ENCODE data around the gene SPI1.
A peak's percentile ranks its signal among the peaks of the same experiment; 100 is the strongest.

The SPI1 gene

DNA sequence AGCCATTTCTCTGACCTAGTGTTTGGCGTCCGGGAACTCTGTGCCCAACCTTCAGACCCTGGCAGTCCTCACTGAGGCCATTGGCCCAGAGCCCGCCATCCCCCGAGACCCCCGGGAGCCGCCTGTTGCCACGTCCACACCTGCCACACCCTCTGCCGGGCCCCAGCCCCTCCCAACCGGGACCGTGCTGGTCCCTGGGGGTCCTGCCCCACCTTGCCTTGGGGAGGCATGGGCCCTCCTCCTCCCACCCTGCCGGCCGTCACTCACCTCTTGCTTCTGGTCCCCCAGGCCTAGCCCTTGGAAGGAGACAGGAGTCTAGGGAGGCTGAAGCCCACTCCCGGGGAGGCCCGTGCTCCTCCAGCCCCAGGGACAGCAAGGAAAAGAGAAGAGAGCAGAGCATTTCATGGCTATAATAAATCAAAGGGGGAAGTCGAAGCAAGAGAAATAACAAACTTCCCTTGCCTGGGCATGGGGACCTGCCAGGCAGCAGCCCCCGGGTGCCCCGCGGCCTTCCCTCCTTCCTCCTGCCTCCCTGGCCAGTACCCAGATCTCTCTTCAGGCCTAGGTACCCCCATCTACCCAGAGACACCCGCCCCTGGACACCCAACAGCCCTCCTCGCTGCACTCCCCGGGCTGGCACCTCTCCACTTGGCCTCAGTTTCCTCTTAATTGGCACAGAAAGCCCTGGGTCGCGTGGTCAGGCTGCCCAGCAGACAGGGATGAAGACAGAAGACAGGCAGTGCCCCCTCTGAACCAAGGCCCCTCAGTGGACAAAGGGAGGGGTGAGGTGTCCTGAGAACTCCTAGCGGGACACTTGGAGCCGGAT is 17.1 kb upstream of the SPI1 start:
- peaks cover 23% of the 10 kb centered on the region for H3K4me1 ChIP-seq (ENCODE audit: low read depth, poor library complexity, severe bottlenecking)
- H3K27ac ChIP-seq, result no peak overlapping the region
- no peak overlapping the region for H3K4me3 ChIP-seq (IDR thresholded peaks at IDR 0.05; ENCODE audit: insufficient read depth, low read depth, low read length)
- H3K9ac ChIP-seq, result no peak overlapping the region
- no peak overlapping the region for H2AFZ ChIP-seq (ENCODE audit: low read depth)
- TF ChIP-seq, protein P1, sequence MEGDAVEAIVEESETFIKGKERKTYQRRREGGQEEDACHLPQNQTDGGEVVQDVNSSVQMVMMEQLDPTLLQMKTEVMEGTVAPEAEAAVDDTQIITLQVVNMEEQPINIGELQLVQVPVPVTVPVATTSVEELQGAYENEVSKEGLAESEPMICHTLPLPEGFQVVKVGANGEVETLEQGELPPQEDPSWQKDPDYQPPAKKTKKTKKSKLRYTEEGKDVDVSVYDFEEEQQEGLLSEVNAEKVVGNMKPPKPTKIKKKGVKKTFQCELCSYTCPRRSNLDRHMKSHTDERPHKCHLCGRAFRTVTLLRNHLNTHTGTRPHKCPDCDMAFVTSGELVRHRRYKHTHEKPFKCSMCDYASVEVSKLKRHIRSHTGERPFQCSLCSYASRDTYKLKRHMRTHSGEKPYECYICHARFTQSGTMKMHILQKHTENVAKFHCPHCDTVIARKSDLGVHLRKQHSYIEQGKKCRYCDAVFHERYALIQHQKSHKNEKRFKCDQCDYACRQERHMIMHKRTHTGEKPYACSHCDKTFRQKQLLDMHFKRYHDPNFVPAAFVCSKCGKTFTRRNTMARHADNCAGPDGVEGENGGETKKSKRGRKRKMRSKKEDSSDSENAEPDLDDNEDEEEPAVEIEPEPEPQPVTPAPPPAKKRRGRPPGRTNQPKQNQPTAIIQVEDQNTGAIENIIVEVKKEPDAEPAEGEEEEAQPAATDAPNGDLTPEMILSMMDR (conservative IDR thresholded peaks at IDR 0.05; ENCODE audit: low read depth, low read length), result no peak
- H3K36me3 ChIP-seq (ENCODE audit: insufficient read depth), result no peaks in the 10 kb centered on the region
- H4K20me1 ChIP-seq (ENCODE audit: insufficient read depth), result no peaks in the 10 kb centered on the region
- H3K27me3 ChIP-seq (ENCODE audit: insufficient read depth, low read depth), result no peaks in the 10 kb centered on the region
- no peak overlapping the region for H3K4me2 ChIP-seq
- H3K79me2 ChIP-seq (ENCODE audit: insufficient read depth, low read depth), result no peaks in the 10 kb centered on the region

DNA sequence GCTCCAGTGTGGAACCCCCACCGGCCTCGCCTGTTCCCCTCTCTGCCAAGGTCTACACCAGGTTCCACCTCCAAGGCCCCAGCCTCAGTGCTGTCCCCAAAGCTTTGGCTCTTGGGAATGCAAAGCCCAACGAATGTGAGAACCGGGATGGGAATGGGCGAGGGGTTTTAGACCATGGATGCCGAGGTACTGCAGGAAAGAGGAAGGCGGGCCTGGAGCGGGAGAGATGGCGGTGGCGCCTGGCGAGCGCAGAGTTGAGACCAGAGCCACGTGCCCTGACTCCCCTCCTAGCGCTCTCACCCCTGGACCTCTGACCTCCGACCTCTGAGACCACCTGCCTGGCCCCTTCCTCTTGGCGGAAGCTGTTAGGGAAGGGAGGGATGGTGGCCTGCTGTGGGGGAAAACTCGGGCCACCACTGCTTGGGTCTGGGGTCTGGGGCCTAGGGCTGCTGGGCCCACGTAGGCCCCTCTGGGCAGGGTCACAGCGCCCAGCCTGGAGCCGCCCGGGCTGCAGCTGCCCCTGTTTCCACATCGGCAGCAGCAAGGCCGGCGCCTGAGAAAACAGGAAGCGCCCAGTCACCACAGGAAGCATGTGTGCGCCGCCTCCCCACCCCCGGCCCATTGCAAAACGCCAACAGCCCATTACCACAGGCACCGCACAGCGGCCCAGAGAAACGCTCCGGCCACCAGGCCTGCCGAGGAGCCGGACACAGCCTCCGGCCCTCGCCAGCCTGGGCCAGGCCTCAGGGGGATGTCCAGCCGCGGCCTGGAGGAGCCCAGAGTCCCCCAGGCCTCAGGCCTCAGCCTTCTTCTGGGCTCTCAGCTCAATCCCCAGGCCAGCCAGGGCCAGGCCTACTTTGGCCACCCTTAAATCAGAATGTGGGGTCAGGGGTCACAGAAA is 16.2 kb upstream of the SPI1 start:
- H3K4me3 ChIP-seq (IDR thresholded peaks at IDR 0.05; ENCODE audit: insufficient read depth, low read depth, low read length), result no peak overlapping the region
- H3K27ac ChIP-seq, result no peak overlapping the region
- H2AFZ ChIP-seq (ENCODE audit: low read depth), result no peak overlapping the region
- no peaks in the 10 kb centered on the region for H3K79me2 ChIP-seq (ENCODE audit: insufficient read depth, low read depth)
- no peaks in the 10 kb centered on the region for H3K27me3 ChIP-seq (ENCODE audit: insufficient read depth, low read depth)
- no peaks in the 10 kb centered on the region for H3K36me3 ChIP-seq (ENCODE audit: insufficient read depth)
- TF ChIP-seq, protein P1 (conservative IDR thresholded peaks at IDR 0.05; ENCODE audit: low read depth, low read length), result no peak
- no peak overlapping the region for H3K4me2 ChIP-seq
- peaks cover 21% of the 10 kb centered on the region for H3K4me1 ChIP-seq (ENCODE audit: low read depth, poor library complexity, severe bottlenecking)
- no peaks in the 10 kb centered on the region for H4K20me1 ChIP-seq (ENCODE audit: insufficient read depth)
- no peak overlapping the region for H3K9ac ChIP-seq

DNA sequence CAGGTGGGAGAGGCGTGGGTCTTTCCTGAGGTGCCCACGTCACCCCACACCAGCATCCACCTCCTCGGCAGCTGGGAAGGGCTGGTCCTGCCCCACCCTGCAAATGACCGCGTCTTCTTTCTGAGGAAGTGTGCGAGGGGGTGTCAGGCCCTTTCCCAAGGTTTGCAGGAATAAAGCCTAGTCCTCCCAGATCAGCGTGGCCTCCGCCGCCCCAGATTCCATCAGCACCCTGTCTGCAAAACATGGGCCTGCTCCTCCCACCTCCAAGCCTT is 15.6 kb upstream of the SPI1 start:
- H3K4me2 ChIP-seq, result peak overlapping the region; percentile 69; the same call in 1 of the 2 replicates
- TF ChIP-seq, protein P1 (conservative IDR thresholded peaks at IDR 0.05; ENCODE audit: low read depth, low read length), result no peak
- no peak overlapping the region for H3K9ac ChIP-seq
- no peak overlapping the region for H3K4me3 ChIP-seq (IDR thresholded peaks at IDR 0.05; ENCODE audit: insufficient read depth, low read depth, low read length)
- H2AFZ ChIP-seq (ENCODE audit: low read depth), result peak overlapping the region; percentile 83; the same call in 1 of the 2 replicates
- no peak overlapping the region for H3K27ac ChIP-seq
- H3K79me2 ChIP-seq (ENCODE audit: insufficient read depth, low read depth), result no peaks in the 10 kb centered on the region
- no peaks in the 10 kb centered on the region for H3K27me3 ChIP-seq (ENCODE audit: insufficient read depth, low read depth)
- H3K4me1 ChIP-seq (ENCODE audit: low read depth, poor library complexity, severe bottlenecking), result peaks cover 21% of the 10 kb centered on the region
- no peaks in the 10 kb centered on the region for H3K36me3 ChIP-seq (ENCODE audit: insufficient read depth)
- no peaks in the 10 kb centered on the region for H4K20me1 ChIP-seq (ENCODE audit: insufficient read depth)

DNA sequence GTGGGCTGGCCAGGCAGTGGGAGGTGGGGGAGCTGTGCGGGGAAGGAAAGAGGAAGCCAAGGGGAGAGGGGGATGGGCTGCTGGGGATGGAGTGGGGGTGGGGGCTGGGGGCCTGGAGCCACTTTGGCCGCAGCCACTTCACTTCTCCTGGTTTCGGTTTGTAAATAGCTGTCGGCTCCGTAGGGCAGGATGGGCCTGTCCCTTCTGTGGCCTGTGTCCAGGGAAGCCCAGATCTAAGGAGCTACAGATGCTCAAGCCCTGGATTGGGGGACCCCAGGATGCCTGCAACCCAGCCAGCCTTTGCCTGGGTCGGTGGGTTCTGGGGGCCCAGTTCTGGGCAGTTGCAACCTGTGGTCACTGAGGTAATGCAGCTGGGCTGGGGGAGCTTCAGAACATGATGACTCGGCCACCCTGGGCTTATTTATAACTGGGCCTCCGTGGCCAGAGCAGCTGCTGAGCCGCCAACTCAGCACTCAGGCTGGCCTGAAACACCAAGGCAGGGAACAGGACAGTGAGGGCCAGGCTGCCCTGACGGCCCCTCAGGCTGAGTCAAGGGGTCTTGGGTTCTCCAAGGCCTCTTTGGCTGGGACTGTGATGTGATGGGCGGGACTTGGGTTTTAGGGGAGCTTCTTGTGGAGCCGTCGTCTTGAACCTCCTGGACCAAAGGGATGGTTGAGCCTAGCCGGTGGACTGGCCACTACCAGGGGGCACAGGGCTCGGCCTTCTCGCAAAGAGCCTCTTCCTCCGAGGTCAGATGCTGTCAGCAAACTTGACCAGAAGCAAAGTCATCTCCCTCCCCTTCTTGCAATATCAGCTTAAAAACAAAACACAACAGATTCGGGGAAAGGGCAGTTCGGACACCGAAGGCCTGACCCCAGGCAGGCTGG is 15.1 kb upstream of the SPI1 start:
- Histone ChIP-seq H3K4me3 (IDR thresholded peaks at IDR 0.05; ENCODE audit: insufficient read depth, low read depth, low read length) (no peak overlapping the region), H3K4me1 (ENCODE audit: low read depth, poor library complexity, severe bottlenecking) (peaks cover 21% of the 10 kb centered on the region), H3K36me3 (ENCODE audit: insufficient read depth) (no peaks in the 10 kb centered on the region), H3K27ac (peak overlapping the region; percentile 37), H3K9ac (peak overlapping the region; percentile 19; the same call in 1 of the 2 replicates), H4K20me1 (ENCODE audit: insufficient read depth) (no peaks in the 10 kb centered on the region), H2AFZ (ENCODE audit: low read depth) (peak overlapping the region; percentile 83), H3K4me2 (peak overlapping the region; percentile 69; the same call in 1 of the 2 replicates), H3K79me2 (ENCODE audit: insufficient read depth, low read depth) (no peaks in the 10 kb centered on the region), H3K27me3 (ENCODE audit: insufficient read depth, low read depth) (no peaks in the 10 kb centered on the region)
- TF ChIP-seq, protein P1 (conservative IDR thresholded peaks at IDR 0.05; ENCODE audit: low read depth, low read length), result no peak

Data from KMS-11 (cell line).